ENCODE measurements around the gene RBM4B. TPM values are rescaled to one million over a fixed set of nuclear protein-coding genes. Genes with fewer than 3 reads are reported as not detected.

RBM4B gene
- total and polyA plus RNA-seq, 2 of the 13 experiments (the other 11 are each of a cell fraction or from before 2014, with no cell fraction given) = 25.8 to 32.4 TPM

DNA sequence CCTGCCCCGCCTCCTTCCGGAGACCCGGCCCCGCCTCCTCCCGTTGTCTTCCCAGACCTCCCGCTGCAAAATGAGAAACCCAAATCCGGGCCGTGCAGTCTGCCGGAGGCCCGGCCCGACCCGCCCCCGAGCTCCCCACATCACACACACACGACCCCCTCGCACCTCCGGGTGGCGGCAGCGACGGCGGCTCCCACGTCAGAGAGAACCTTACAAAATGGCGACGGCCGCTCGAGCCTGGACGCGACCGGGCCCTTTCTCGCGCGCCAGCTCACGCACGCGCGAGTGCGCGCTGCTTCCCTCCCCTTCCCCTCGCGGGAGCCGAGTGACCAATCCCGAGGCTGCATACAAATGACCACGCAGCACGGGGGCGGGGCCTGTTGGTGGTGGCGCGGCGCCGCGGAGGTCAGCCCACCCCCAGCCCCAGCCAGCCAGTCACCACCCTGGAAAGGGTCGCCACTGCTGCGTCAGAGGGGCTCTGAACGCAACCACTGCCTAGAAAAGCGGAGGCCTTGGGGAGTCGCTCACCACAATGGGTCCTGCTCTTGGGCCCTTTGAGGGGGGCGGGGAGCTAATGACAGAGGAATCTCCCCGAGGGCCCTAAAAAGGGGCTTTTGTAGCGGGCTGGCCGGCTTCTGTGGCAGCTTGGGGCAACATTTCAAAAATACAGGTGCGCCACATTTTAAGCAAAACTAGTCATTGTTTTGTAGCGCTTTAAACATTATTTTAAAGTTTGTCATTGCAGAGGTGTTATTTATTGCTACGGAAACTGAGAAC lies at the start of gene RBM4B (continued):
- no peak for TF ChIP-seq ZNF530 (CRISPR knock-in tag; IDR thresholded peaks at IDR 0.05; ENCODE audit: low read depth)
- TF ChIP-seq TBP (CRISPR knock-in tag; IDR thresholded peaks at IDR 0.05) = no peak
- TF ChIP-seq ZNF12 (CRISPR knock-in tag; IDR thresholded peaks at IDR 0.05) = no peak
- TF ChIP-seq, protein P1, sequence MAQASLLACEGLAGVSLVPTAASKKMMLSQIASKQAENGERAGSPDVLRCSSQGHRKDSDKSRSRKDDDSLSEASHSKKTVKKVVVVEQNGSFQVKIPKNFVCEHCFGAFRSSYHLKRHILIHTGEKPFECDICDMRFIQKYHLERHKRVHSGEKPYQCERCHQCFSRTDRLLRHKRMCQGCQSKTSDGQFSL (CRISPR knock-in tag; IDR thresholded peaks at IDR 0.05) = no peak
- TF ChIP-seq TAF1 (CRISPR knock-in tag; IDR thresholded peaks at IDR 0.05) = peak; percentile 70
- no peak for TF ChIP-seq SRY (CRISPR knock-in tag; IDR thresholded peaks at IDR 0.05)
- TF ChIP-seq KAT8 (CRISPR knock-in tag; IDR thresholded peaks at IDR 0.05) = peak; percentile 86
- TF ChIP-seq STAT5B (CRISPR knock-in tag; IDR thresholded peaks at IDR 0.05) = no peak
- peak; percentile 85 for TF ChIP-seq ERF (CRISPR knock-in tag; IDR thresholded peaks at IDR 0.05)
- TF ChIP-seq, protein P2, sequence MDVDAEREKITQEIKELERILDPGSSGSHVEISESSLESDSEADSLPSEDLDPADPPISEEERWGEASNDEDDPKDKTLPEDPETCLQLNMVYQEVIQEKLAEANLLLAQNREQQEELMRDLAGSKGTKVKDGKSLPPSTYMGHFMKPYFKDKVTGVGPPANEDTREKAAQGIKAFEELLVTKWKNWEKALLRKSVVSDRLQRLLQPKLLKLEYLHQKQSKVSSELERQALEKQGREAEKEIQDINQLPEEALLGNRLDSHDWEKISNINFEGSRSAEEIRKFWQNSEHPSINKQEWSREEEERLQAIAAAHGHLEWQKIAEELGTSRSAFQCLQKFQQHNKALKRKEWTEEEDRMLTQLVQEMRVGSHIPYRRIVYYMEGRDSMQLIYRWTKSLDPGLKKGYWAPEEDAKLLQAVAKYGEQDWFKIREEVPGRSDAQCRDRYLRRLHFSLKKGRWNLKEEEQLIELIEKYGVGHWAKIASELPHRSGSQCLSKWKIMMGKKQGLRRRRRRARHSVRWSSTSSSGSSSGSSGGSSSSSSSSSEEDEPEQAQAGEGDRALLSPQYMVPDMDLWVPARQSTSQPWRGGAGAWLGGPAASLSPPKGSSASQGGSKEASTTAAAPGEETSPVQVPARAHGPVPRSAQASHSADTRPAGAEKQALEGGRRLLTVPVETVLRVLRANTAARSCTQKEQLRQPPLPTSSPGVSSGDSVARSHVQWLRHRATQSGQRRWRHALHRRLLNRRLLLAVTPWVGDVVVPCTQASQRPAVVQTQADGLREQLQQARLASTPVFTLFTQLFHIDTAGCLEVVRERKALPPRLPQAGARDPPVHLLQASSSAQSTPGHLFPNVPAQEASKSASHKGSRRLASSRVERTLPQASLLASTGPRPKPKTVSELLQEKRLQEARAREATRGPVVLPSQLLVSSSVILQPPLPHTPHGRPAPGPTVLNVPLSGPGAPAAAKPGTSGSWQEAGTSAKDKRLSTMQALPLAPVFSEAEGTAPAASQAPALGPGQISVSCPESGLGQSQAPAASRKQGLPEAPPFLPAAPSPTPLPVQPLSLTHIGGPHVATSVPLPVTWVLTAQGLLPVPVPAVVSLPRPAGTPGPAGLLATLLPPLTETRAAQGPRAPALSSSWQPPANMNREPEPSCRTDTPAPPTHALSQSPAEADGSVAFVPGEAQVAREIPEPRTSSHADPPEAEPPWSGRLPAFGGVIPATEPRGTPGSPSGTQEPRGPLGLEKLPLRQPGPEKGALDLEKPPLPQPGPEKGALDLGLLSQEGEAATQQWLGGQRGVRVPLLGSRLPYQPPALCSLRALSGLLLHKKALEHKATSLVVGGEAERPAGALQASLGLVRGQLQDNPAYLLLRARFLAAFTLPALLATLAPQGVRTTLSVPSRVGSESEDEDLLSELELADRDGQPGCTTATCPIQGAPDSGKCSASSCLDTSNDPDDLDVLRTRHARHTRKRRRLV (CRISPR knock-in tag; IDR thresholded peaks at IDR 0.05) = 0 out of 2 replicates have a peak, but pooled peaks have one; percentile 57
- TF ChIP-seq ZNF644 (CRISPR knock-in tag; IDR thresholded peaks at IDR 0.05; ENCODE audit: low read depth) = no peak
- TF ChIP-seq ZNF468 (CRISPR knock-in tag; IDR thresholded peaks at IDR 0.05) = no peak
- no peak for TF ChIP-seq ZNF891 (CRISPR knock-in tag; IDR thresholded peaks at IDR 0.05)
- TF ChIP-seq ZNF138 (CRISPR knock-in tag; IDR thresholded peaks at IDR 0.05; ENCODE audit: low read depth) = no peak; the same call in 1 of the 2 replicates
- TF ChIP-seq ZNF432 (CRISPR knock-in tag; IDR thresholded peaks at IDR 0.05; ENCODE audit: borderline replicate concordance) = no peak
- peak; percentile 58 for TF ChIP-seq ARNTL (CRISPR knock-in tag; IDR thresholded peaks at IDR 0.05)
- no peak for TF ChIP-seq ISX (CRISPR knock-in tag; conservative IDR thresholded peaks at IDR 0.05)
- TF ChIP-seq, protein P3, sequence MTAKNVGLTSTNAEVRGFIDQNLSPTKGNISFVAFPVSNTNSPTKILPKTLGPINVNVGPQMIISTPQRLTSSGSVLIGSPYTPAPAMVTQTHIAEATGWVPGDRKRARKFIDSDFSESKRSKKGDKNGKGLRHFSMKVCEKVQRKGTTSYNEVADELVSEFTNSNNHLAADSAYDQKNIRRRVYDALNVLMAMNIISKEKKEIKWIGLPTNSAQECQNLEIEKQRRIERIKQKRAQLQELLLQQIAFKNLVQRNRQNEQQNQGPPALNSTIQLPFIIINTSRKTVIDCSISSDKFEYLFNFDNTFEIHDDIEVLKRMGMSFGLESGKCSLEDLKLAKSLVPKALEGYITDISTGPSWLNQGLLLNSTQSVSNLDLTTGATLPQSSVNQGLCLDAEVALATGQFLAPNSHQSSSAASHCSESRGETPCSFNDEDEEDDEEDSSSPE (CRISPR knock-in tag; IDR thresholded peaks at IDR 0.05) = peak; percentile 91
- no peak for TF ChIP-seq PTBP1 (IDR thresholded peaks at IDR 0.05; ENCODE audit: low read depth, low read length, poor library complexity, severe bottlenecking)
- TF ChIP-seq PHF5A (CRISPR knock-in tag; IDR thresholded peaks at IDR 0.05; ENCODE audit: low read depth, unreplicated experiment) = no peak
- no peak for TF ChIP-seq LCORL (IDR thresholded peaks at IDR 0.05)
- TF ChIP-seq LCORL (CRISPR knock-in tag; IDR thresholded peaks at IDR 0.05) = peak; percentile 56
- TF ChIP-seq, protein P4, sequence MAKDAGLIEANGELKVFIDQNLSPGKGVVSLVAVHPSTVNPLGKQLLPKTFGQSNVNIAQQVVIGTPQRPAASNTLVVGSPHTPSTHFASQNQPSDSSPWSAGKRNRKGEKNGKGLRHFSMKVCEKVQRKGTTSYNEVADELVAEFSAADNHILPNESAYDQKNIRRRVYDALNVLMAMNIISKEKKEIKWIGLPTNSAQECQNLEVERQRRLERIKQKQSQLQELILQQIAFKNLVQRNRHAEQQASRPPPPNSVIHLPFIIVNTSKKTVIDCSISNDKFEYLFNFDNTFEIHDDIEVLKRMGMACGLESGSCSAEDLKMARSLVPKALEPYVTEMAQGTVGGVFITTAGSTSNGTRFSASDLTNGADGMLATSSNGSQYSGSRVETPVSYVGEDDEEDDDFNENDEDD (CRISPR knock-in tag; IDR thresholded peaks at IDR 0.05; ENCODE audit: borderline replicate concordance) = peak; percentile 93
- TF ChIP-seq ZFP36L2 (CRISPR knock-in tag; IDR thresholded peaks at IDR 0.05) = no peak
- TF ChIP-seq ZNF614 (CRISPR knock-in tag; IDR thresholded peaks at IDR 0.05; ENCODE audit: borderline replicate concordance) = no peak

Measured in HepG2 (cell line).